Gastroesophageal sphincter (tissue), 4 donors: ENCODE data around the gene MYO3B. TPM values are rescaled to one million over a fixed set of nuclear protein-coding genes. Genes with fewer than 3 reads are reported as not detected.

Experiments
- ATAC-seq: fragments of 150-250 bp; one replicate; pipeline ENCODE4 v1.9.1; 2016; ENCODE audit warnings: mild to moderate bottlenecking, moderate library complexity
- H3K27ac ChIP-seq, 4 donors: fragments of 200-600 bp; sonication (generic) in 3 of 4; 1 replicate in 3 of 4; 2 replicates in 1 of 4; pipeline ENCODE4 v1.5.1; 2016 to 2019
- H3K27me3 ChIP-seq: fragments of 200-600 bp; sonication (generic); one replicate; pipeline ENCODE4 v1.5.1; 2019
- H3K36me3 ChIP-seq, 2 donors: fragments of 200-600 bp; sonication (generic); one replicate each; pipeline ENCODE4 v1.5.1; 2019; ENCODE audit warnings: control low read depth in 1 of 2
- H3K4me1 ChIP-seq, 3 donors: fragments of 200-600 bp; sonication (generic); 1 replicate in 2 of 3; 2 replicates in 1 of 3; pipeline ENCODE4 v1.5.1; 2016 to 2019; ENCODE audit warnings: control low read depth in 2 of 3
- H3K4me3 ChIP-seq, 2 donors: fragments of 200-600 bp; sonication (generic); one replicate each; pipeline ENCODE4 v1.5.1; 2019; ENCODE audit warnings: mild to moderate bottlenecking in 1 of 2, moderate library complexity in 1 of 2
- H3K9me3 ChIP-seq, 3 donors: fragments of 200-600 bp; sonication (generic); one replicate each; pipeline ENCODE4 v1.5.1; 2017 to 2019; ENCODE audit warnings: control low read depth in 2 of 3
- EP300 ChIP-seq: sonication (generic); formaldehyde crosslinking; IDR thresholded peaks from one replicate; pipeline ENCODE4 v1.6.1; 2017; ENCODE audit warnings: antibody characterized with exemption, mild to moderate bottlenecking
- POLR2A ChIP-seq, 2 donors: fragments of 450-650 bp; IDR thresholded peaks; one replicate each; pipeline ENCODE4 v1.6.1; 2017; ENCODE audit warnings: antibody characterized with exemption in 2 of 2, mild to moderate bottlenecking in 2 of 2, moderate library complexity in 1 of 2
- POLR2AphosphoS5 ChIP-seq: sonication (generic); formaldehyde crosslinking; IDR thresholded peaks from one replicate; pipeline ENCODE4 v1.6.1; 2017; ENCODE audit warnings: antibody characterized with exemption
- WGBS, 2 donors: methylation state at CpG; one replicate each; pipeline ENCODE4 v1.1.5; 2018; ENCODE audit warnings: low coverage in 1 of 2; 5-methylcytosine and 5-hydroxymethylcytosine counted together
- total RNA-seq, 4 donors: library from RNA; depleted of rRNA; stranded (reverse); fragments of >200 nt; gene quantifications; one replicate each; pipeline ENCODE4 v1.1.0, GENCODE V29; 2016
- TF ChIP-seq, protein P1 (sequence below), 4 experiments: fragments of 200-600 bp in 2 of 4; fragments of 450-650 bp in 2 of 4; sonication (generic) in 1 of 4; IDR thresholded peaks; one replicate each; pipeline ENCODE4 v1.5.1; 2017 to 2019; ENCODE audit warnings: antibody characterized with exemption in 4 of 4, mild to moderate bottlenecking in 2 of 4, moderate library complexity in 2 of 4

Gene MYO3B
- total RNA-seq, 4 donors from 2014 or later = not detected

DNA sequence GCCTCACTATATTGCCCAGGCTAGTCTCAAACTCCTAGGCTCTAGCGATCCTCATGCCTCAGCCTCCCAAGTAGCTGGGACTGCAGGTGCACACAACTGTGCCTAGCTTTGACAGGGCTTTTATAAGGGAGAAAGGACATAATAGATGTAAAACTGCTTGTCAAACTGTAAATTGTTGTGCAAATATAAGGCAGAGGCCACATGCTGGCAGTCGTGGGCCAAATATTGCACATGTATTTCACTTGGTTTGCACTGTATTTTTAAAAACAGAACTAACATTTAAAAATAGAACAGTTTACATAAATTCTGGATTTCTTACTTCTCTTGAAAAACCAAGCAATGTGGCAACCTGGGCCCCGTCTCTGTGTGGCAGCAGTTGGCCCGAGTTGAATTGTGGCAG is 31.2 kb upstream of the MYO3B start:
- 53 to 75% methylated on average over 2 to 3 of the region's 4 CpGs for WGBS, 2 donors
- ATAC-seq = no peak
- Histone ChIP-seq H3K36me3 (no peaks in the 10 kb centered on the region), H3K4me1 (peaks cover 0 to 7% (median 0%) of the 10 kb centered on the region in 3 donors), H3K9me3 (no peaks in the 10 kb centered on the region), H3K4me3 (no peak overlapping the region), H3K27ac (no peak overlapping the region), H3K27me3 (no peaks in the 10 kb centered on the region)
- TF ChIP-seq POLR2A (IDR thresholded peaks at IDR 0.05) (no peak), POLR2AphosphoS5 (no peak), EP300 (no peak)
- TF ChIP-seq, protein P1, sequence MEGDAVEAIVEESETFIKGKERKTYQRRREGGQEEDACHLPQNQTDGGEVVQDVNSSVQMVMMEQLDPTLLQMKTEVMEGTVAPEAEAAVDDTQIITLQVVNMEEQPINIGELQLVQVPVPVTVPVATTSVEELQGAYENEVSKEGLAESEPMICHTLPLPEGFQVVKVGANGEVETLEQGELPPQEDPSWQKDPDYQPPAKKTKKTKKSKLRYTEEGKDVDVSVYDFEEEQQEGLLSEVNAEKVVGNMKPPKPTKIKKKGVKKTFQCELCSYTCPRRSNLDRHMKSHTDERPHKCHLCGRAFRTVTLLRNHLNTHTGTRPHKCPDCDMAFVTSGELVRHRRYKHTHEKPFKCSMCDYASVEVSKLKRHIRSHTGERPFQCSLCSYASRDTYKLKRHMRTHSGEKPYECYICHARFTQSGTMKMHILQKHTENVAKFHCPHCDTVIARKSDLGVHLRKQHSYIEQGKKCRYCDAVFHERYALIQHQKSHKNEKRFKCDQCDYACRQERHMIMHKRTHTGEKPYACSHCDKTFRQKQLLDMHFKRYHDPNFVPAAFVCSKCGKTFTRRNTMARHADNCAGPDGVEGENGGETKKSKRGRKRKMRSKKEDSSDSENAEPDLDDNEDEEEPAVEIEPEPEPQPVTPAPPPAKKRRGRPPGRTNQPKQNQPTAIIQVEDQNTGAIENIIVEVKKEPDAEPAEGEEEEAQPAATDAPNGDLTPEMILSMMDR (IDR thresholded peaks at IDR 0.05) = no peak

DNA sequence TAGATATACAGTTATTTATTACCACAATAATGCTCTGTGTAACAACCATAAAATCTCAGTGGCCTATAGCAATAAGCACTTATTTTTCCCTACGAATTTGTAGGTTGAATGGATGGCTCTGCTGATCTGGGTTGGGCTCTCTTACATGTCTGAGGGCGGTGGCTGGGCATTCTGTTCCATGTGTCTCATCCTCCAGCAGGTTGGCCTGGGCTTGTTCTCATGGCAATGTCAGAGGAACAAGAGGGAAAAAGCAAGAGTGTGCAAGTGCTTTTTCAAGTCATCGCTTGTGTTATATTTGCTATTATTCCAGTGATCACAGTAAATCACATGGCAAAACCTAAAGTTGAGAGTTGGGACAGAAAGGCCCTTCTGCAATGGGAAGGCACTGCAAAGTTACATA is 30.4 kb upstream of the MYO3B start:
- Histone ChIP-seq H3K4me1 (peaks cover 0 to 7% (median 0%) of the 10 kb centered on the region in 3 donors), H3K27me3 (no peaks in the 10 kb centered on the region), H3K9me3 (no peaks in the 10 kb centered on the region), H3K36me3 (no peaks in the 10 kb centered on the region), H3K4me3 (no peak overlapping the region), H3K27ac (no peak overlapping the region)
- TF ChIP-seq POLR2A (IDR thresholded peaks at IDR 0.05) (no peak), POLR2AphosphoS5 (no peak), EP300 (no peak)
- TF ChIP-seq, protein P1 (IDR thresholded peaks at IDR 0.05) = no peak
- 83 to 88% methylated on average over 2 to 3 of the region's 3 CpGs for WGBS, 2 donors
- no peak for ATAC-seq

DNA sequence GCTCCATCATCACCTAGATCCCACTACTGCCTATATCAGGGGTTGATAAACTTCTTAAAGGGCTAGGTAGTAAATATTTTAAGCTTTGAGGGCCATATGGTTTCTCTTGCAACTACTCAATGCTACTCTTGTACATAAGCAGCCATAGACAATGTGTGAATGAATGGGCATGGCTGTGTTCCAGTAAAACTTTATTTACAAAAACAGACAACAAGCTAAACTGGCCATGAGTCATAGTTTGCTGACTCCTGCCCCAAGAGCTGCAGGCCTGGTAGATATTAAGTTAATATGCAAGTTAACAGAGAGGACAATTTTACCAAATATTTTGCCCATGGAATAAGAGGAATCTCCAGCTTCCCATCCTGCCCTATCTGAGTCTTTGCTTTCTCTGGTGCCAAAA is 29.8 kb upstream of the MYO3B start:
- TF ChIP-seq EP300 (no peak), POLR2AphosphoS5 (no peak), POLR2A (IDR thresholded peaks at IDR 0.05) (no peak)
- TF ChIP-seq, protein P1 (IDR thresholded peaks at IDR 0.05) = no peak
- no peak overlapping the region for H3K4me3 ChIP-seq
- ATAC-seq = no peak
- no peaks in the 10 kb centered on the region for H3K27me3 ChIP-seq
- H3K9me3 ChIP-seq = no peaks in the 10 kb centered on the region
- no peaks in the 10 kb centered on the region for H3K36me3 ChIP-seq
- H3K27ac ChIP-seq = no peak overlapping the region
- peaks cover 0 to 7% (median 0%) of the 10 kb centered on the region in 3 donors for H3K4me1 ChIP-seq

DNA sequence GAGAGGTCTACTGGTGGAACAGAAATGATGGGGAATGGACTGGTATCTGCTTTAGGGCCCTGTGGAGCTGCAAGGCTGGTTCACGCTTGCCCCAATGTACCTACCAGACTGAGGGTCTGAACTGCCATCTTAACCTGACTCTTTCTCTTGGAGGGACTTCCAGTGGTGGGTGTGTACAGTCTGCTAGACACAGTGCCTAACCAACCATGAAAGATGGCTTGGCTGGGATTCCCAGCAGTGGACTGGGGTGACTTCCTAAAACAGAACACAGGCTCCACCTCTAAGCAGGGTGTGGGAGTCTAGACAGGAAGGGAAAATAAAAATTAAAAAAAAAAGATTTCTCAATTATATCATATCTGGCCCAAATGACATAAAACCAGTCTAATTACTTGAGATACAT is 25.5 kb upstream of the MYO3B start:
- Histone ChIP-seq H3K36me3 (no peaks in the 10 kb centered on the region), H3K4me3 (no peak overlapping the region), H3K9me3 (no peaks in the 10 kb centered on the region), H3K27ac (no peak overlapping the region), H3K27me3 (no peaks in the 10 kb centered on the region), H3K4me1 (peaks cover 0 to 6% (median 0%) of the 10 kb centered on the region in 3 donors)
- WGBS, 2 donors = 83 to 86% methylated on average over 1 of the region's 1 CpG
- no peak for ATAC-seq
- TF ChIP-seq, protein P1 (IDR thresholded peaks at IDR 0.05) = no peak
- TF ChIP-seq POLR2AphosphoS5 (no peak), POLR2A (IDR thresholded peaks at IDR 0.05) (no peak), EP300 (no peak)

DNA sequence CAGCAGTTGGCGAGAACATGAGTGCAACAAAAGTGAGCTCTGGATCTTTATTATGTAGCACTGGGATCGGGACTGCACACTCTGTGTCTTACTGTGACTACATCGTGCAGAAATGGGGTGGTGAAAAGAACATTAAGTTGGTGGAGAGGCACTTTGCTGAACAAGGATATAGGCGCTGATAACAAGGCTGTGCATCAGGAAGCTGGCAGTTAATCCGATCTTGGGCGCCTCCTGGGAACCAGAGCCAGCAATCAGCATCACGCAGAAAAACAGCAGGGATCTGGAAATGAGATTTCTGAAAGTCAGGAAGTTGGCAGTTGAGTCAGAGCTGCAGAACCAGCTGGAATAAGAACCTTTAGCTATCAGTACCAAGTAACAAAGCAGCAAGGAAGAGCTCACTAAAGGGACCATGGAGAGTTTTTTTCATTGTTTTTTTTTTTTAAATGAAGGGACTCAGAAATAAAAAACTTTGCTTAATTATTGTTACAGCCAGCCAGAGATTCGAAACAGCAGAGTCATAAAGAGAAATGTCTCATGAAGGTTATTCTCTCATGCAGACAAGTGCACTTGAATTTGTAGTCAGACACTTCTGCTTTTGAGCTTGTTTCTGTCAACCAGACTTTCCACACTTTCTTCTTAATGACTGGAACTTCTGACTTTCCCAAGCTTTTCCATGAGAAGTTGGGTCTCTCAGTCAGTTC is 22.8 kb upstream of the MYO3B start:
- no peak for ATAC-seq
- Histone ChIP-seq H3K4me1 (peaks cover 0 to 6% (median 0%) of the 10 kb centered on the region in 3 donors), H3K27me3 (no peaks in the 10 kb centered on the region), H3K36me3 (no peaks in the 10 kb centered on the region), H3K4me3 (no peak overlapping the region), H3K27ac (no peak overlapping the region), H3K9me3 (no peaks in the 10 kb centered on the region)
- TF ChIP-seq, protein P1 (IDR thresholded peaks at IDR 0.05) = no peak
- no peak for TF ChIP-seq EP300
- no peak for TF ChIP-seq POLR2A (IDR thresholded peaks at IDR 0.05)
- TF ChIP-seq POLR2AphosphoS5 = no peak
- 12 to 17% methylated on average over 5 to 8 of the region's 8 CpGs for WGBS, 2 donors
